Body of pancreas (tissue), 4 donors: Measurements from ENCODE around the gene VPS16. TPM values are rescaled to one million over a fixed set of nuclear protein-coding genes. Genes with fewer than 3 reads are reported as not detected.

Experiments
- ATAC-seq: fragments of 150-250 bp; one replicate; pipeline ENCODE4 v1.9.1; 2016
- DNase-seq, 4 donors: peaks; one replicate each; pipeline ENCODE4 v3.0.0-alpha.2; 2019
- H3K27ac ChIP-seq, 4 donors: fragments of 200-600 bp; sonication (generic); 1 replicate in 3 of 4; 2 replicates in 1 of 4; pipeline versions ENCODE4 v1.5.1 to v1.6.1; 2016 to 2019; ENCODE audit warnings: mild to moderate bottlenecking in 1 of 4, mixed read lengths in 1 of 4, moderate library complexity in 1 of 4
- H3K27me3 ChIP-seq, 2 donors: fragments of 200-600 bp; sonication (generic); one replicate each; pipeline ENCODE4 v1.6.0; 2016; ENCODE audit warnings: mild to moderate bottlenecking in 1 of 2
- H3K36me3 ChIP-seq, 2 donors: fragments of 200-600 bp; sonication (generic); replicated peaks in 1 of 2; 2 replicates each; pipeline ENCODE4 v1.5.1; 2016; ENCODE audit warnings: low read depth in 2 of 2; ENCODE audit not compliant: insufficient read depth in 1 of 2
- H3K4me1 ChIP-seq: fragments of 200-600 bp; sonication (generic); one replicate; pipeline ENCODE4 v1.6.0; 2016
- H3K4me3 ChIP-seq, 2 donors: fragments of 200-600 bp; sonication (generic); 1 replicate in 1 of 2; 2 replicates in 1 of 2; pipeline ENCODE4 v1.5.1; 2016 to 2019
- H3K9me3 ChIP-seq, 3 donors: fragments of 200-600 bp; sonication (generic); 1 replicate in 2 of 3; 2 replicates in 1 of 3; pipeline ENCODE4 v1.5.1; 2016
- CTCF ChIP-seq, 7 experiments: fragments of 450-650 bp in 4 of 7; fragments of 200-600 bp in 3 of 7; sonication (generic) in 3 of 7; IDR thresholded peaks; one replicate each; pipeline ENCODE4 v1.5.1; 2016 to 2019; ENCODE audit warnings: antibody characterized with exemption in 7 of 7
- POLR2A ChIP-seq, 3 donors: fragments of 450-650 bp; IDR thresholded peaks; one replicate each; pipeline ENCODE4 v1.6.1; 2016; ENCODE audit warnings: antibody characterized with exemption in 3 of 3, mild to moderate bottlenecking in 2 of 3
- WGBS, 2 donors: methylation state at CpG; one replicate each; pipeline ENCODE4 v1.1.5; 2017; 5-methylcytosine and 5-hydroxymethylcytosine counted together
- intact Hi-C: fragments of 100-400 bp; cut with DNase I; formaldehyde crosslinking; loops from one replicate; pipeline ENCODE4 v1.15.1; 2023
- total RNA-seq, 2 donors: library from RNA; depleted of rRNA; stranded (reverse); fragments of >200 nt; gene quantifications; one replicate each; pipeline ENCODE4 v1.1.0, GENCODE V29; 2016

VPS16 gene
- total RNA-seq, 2 donors from 2014 or later, result 21.3 to 25.4 TPM

GRCh38 chr20:2873747-2874041, 33.1 kb downstream of the VPS16 start:
- Histone ChIP-seq H3K9me3 (no peaks in the 10 kb centered on the region), H3K4me1 (peaks cover 37% of the 10 kb centered on the region), H3K4me3 (peak overlapping the region; percentile 61 to 93), H3K27me3 (no peaks in the 10 kb centered on the region), H3K36me3 (no peaks in the 10 kb centered on the region), H3K27ac (peak overlapping the region in 3 of 4 donors; percentile 42 to 84 (median 65))
- ATAC-seq (no peak), DNase-seq (peak; percentile 32 to 44 (median 40))
- intact Hi-C loops, result no loop called here
- TF ChIP-seq POLR2A (IDR thresholded peaks at IDR 0.05), result no peak
- no peak for TF ChIP-seq CTCF (IDR thresholded peaks at IDR 0.05)
- 0 to 1% methylated on average over 19 to 23 of the region's 29 CpGs for WGBS, 2 donors

- 21 to 24% methylated on average over 7 of the region's 7 CpGs for WGBS, 2 donors
- ATAC-seq, result no peak
Observed at GRCh38 chr20:2874456-2874855, 33.9 kb downstream of the VPS16 start.

DNA sequence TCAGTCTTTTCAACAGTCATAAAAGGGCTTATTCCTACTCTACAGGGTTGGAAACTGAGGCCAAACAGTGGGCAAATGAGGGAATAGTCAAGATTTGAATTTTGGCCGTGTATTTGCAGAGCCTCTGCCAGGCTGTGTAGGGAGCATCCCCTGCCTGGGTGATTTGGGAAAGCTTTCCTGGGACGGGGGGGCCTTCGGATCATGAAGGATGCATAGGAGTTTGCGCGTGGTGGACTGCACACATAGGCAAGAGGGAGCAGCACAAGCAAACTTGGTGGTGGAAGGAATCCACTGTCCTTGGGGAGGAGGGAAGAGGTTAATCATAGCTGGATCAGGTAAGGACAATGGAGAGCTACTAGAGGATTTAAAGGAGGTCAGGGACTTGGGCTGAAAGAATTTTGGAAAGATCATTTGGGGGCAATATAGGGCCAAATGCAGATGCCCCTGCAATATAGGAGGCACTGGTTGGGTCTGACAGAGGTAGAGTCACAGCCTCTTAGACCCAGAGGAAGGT, 35.2 kb downstream of the VPS16 start:
- 93 to 94% methylated on average over 5 of the region's 5 CpGs for WGBS, 2 donors
- Histone ChIP-seq H3K4me1 (peaks cover 42% of the 10 kb centered on the region), H3K4me3 (no peak overlapping the region), H3K27me3 (no peaks in the 10 kb centered on the region), H3K36me3 (no peaks in the 10 kb centered on the region), H3K27ac (no peak overlapping the region), H3K9me3 (no peaks in the 10 kb centered on the region)
- ATAC-seq (no peak), DNase-seq (no peak)
- intact Hi-C loops, result no loop called here
- TF ChIP-seq POLR2A (IDR thresholded peaks at IDR 0.05) (no peak), CTCF (IDR thresholded peaks at IDR 0.05) (no peak)

More at GRCh38 chr20:2874456-2874855, 33.9 kb downstream of the VPS16 start:
- Histone ChIP-seq H3K27me3 (no peaks in the 10 kb centered on the region), H3K36me3 (no peaks in the 10 kb centered on the region), H3K9me3 (no peaks in the 10 kb centered on the region), H3K4me1 (peaks cover 37% of the 10 kb centered on the region), H3K4me3 (peak overlapping the region in 1 of 2 donors; percentile 93), H3K27ac (no peak overlapping the region)
- no peak for DNase-seq
- intact Hi-C loops, result no loop called here
- TF ChIP-seq CTCF (IDR thresholded peaks at IDR 0.05) (no peak), POLR2A (IDR thresholded peaks at IDR 0.05) (no peak)

GRCh38 chr20:2878515-2878914, 38.0 kb downstream of the VPS16 start:
- ATAC-seq (no peak), DNase-seq (no peak)
- no peak overlapping the region for H3K4me3 ChIP-seq
- H3K27ac ChIP-seq, result no peak overlapping the region
- H3K9me3 ChIP-seq, result no peaks in the 10 kb centered on the region
- intact Hi-C loops, result no loop called here
- H3K36me3 ChIP-seq, result no peaks in the 10 kb centered on the region
- TF ChIP-seq POLR2A (IDR thresholded peaks at IDR 0.05) (no peak), CTCF (IDR thresholded peaks at IDR 0.05) (no peak)
- H3K27me3 ChIP-seq, result no peaks in the 10 kb centered on the region
- 92 to 96% methylated on average over 1 of the region's 1 CpG for WGBS, 2 donors
- peaks cover 25% of the 10 kb centered on the region for H3K4me1 ChIP-seq

DNA sequence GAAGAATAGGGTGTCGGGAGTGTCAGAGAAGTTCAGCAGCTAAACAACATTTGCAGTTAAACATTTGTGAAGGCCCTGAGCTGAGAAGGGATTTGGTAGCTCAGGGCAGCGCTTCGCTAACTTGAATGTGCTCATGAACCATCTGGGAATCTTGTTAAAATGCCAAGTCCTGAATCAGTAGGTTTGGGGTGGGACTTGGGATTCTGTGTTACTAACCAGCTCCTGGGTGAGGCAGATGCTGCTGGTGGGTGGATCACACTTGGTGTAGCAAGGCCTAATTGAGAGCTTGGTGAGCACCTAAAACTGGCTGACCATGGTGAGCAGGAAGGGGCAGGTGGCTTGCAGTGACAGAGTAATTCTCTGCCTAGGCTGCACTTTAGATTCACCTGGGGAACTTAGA, 38.6 kb downstream of the VPS16 start:
- 63 to 66% methylated on average over 3 of the region's 3 CpGs for WGBS, 2 donors
- no peaks in the 10 kb centered on the region for H3K27me3 ChIP-seq
- H3K4me3 ChIP-seq, result no peak overlapping the region
- no peak for ATAC-seq
- H3K27ac ChIP-seq, result no peak overlapping the region
- no peaks in the 10 kb centered on the region for H3K36me3 ChIP-seq
- intact Hi-C loops, result no loop called here
- TF ChIP-seq POLR2A (IDR thresholded peaks at IDR 0.05), result no peak
- no peak for TF ChIP-seq CTCF (IDR thresholded peaks at IDR 0.05)
- no peak for DNase-seq
- peaks cover 25% of the 10 kb centered on the region for H3K4me1 ChIP-seq
- no peaks in the 10 kb centered on the region for H3K9me3 ChIP-seq
